Activated CD4-positive, alpha-beta T cell treated with anti-CD3 and anti-CD28 coated beads, Interleukin-2, amount 10 ng/mL, durations not matched to agents 24 days and 14 days (primary cell): ENCODE measurements around the gene KAT2B. TPM values are rescaled to one million over a fixed set of nuclear protein-coding genes. Genes with fewer than 3 reads are reported as not detected.

Source experiments
- DNase-seq: peaks from one replicate; pipeline ENCODE4 v3.0.0; 2022
- H3K27ac Mint-ChIP-seq: one replicate; pipeline ENCODE4 v1.8.0; 2022; ENCODE audit warnings: mild to moderate bottlenecking, mixed read lengths
- H3K27me3 Mint-ChIP-seq: one replicate; pipeline ENCODE4 v1.8.0; 2022; ENCODE audit warnings: mixed read lengths
- H3K36me3 Mint-ChIP-seq: one replicate; pipeline ENCODE4 v1.8.0; 2022; ENCODE audit warnings: low read depth, mild to moderate bottlenecking, mixed read lengths
- H3K4me1 Mint-ChIP-seq: one replicate; pipeline ENCODE4 v1.8.0; 2021; ENCODE audit warnings: mixed read lengths
- H3K4me3 Mint-ChIP-seq: one replicate; pipeline ENCODE4 v1.8.0; 2022; ENCODE audit warnings: mild to moderate bottlenecking, moderate library complexity, mixed read lengths
- H3K9me3 Mint-ChIP-seq: one replicate; pipeline ENCODE4 v1.8.0; 2021; ENCODE audit warnings: mixed read lengths
- intact Hi-C: fragments of 100-400 bp; cut with micrococcal nuclease; formaldehyde crosslinking; loops from one replicate; pipeline ENCODE4 v1.15.1; 2023
- total RNA-seq: library from RNA; stranded (reverse); gene quantifications from 2 replicates; pipeline ENCODE4 v1.2.3, GENCODE V29; 2022

The KAT2B gene
- total RNA-seq, 1 donor from 2014 or later: 27.9 TPM

- H3K4me1 Mint-ChIP-seq: no peaks in the 10 kb centered on the region
- H3K9me3 Mint-ChIP-seq: peaks cover 7% of the 10 kb centered on the region
- no peak for DNase-seq
- no peak overlapping the region for H3K27ac Mint-ChIP-seq
- H3K36me3 Mint-ChIP-seq: peaks cover 50% of the 10 kb centered on the region
- intact Hi-C loops: no loop called here
- no peaks in the 10 kb centered on the region for H3K27me3 Mint-ChIP-seq
- H3K4me3 Mint-ChIP-seq: no peak overlapping the region
Observed at GRCh38 chr3:20141851-20142250, 101.6 kb downstream of the KAT2B start.

- Mint-ChIP-seq H3K4me1 (no peaks in the 10 kb centered on the region), H3K27me3 (no peaks in the 10 kb centered on the region), H3K27ac (no peak overlapping the region), H3K9me3 (peaks cover 7% of the 10 kb centered on the region), H3K4me3 (no peak overlapping the region), H3K36me3 (peaks cover 48% of the 10 kb centered on the region)
- no peak for DNase-seq
- intact Hi-C loops: no loop called here
Observed at GRCh38 chr3:20142517-20142916, 102.3 kb downstream of the KAT2B start.

GRCh38 chr3:20143519-20143918, 103.3 kb downstream of the KAT2B start:
- H3K4me1 Mint-ChIP-seq: no peaks in the 10 kb centered on the region
- H3K27ac Mint-ChIP-seq: no peak overlapping the region
- intact Hi-C loops: no loop called here
- H3K36me3 Mint-ChIP-seq: peaks cover 54% of the 10 kb centered on the region
- no peak overlapping the region for H3K4me3 Mint-ChIP-seq
- DNase-seq: no peak
- no peaks in the 10 kb centered on the region for H3K27me3 Mint-ChIP-seq
- peaks cover 7% of the 10 kb centered on the region for H3K9me3 Mint-ChIP-seq

- H3K4me3 Mint-ChIP-seq: no peak overlapping the region
- H3K36me3 Mint-ChIP-seq: peaks cover 59% of the 10 kb centered on the region
- DNase-seq: no peak
- no peaks in the 10 kb centered on the region for H3K27me3 Mint-ChIP-seq
- no peak overlapping the region for H3K27ac Mint-ChIP-seq
- intact Hi-C loops: no loop called here
- H3K4me1 Mint-ChIP-seq: peaks cover 5% of the 10 kb centered on the region
- H3K9me3 Mint-ChIP-seq: peaks cover 7% of the 10 kb centered on the region
Observed at GRCh38 chr3:20145874-20146273, 105.6 kb downstream of the KAT2B start.

- Mint-ChIP-seq H3K4me3 (no peak overlapping the region), H3K4me1 (peaks cover 5% of the 10 kb centered on the region), H3K36me3 (peaks cover 59% of the 10 kb centered on the region), H3K27ac (no peak overlapping the region), H3K27me3 (no peaks in the 10 kb centered on the region), H3K9me3 (peaks cover 7% of the 10 kb centered on the region)
- no peak for DNase-seq
- intact Hi-C loops: no loop called here
Observed at GRCh38 chr3:20146301-20146700, 106.1 kb downstream of the KAT2B start.

GRCh38 chr3:20147361-20147760, 107.1 kb downstream of the KAT2B start:
- no peak overlapping the region for H3K27ac Mint-ChIP-seq
- H3K27me3 Mint-ChIP-seq: no peaks in the 10 kb centered on the region
- intact Hi-C loops: no loop called here
- H3K9me3 Mint-ChIP-seq: peaks cover 7% of the 10 kb centered on the region
- H3K4me1 Mint-ChIP-seq: peaks cover 7% of the 10 kb centered on the region
- H3K4me3 Mint-ChIP-seq: no peak overlapping the region
- no peak for DNase-seq
- H3K36me3 Mint-ChIP-seq: peaks cover 54% of the 10 kb centered on the region

- intact Hi-C loops: no loop called here
- H3K36me3 Mint-ChIP-seq: peaks cover 48% of the 10 kb centered on the region
- no peak for DNase-seq
Observed at GRCh38 chr3:20148466-20148865, 108.2 kb downstream of the KAT2B start.

GRCh38 chr3:20154078-20154477, 113.8 kb downstream of the KAT2B start:
- no peak overlapping the region for H3K27ac Mint-ChIP-seq
- no peaks in the 10 kb centered on the region for H3K9me3 Mint-ChIP-seq

More at GRCh38 chr3:20148466-20148865, 108.2 kb downstream of the KAT2B start:
- Mint-ChIP-seq H3K9me3 (no peaks in the 10 kb centered on the region), H3K4me3 (no peak overlapping the region), H3K27me3 (no peaks in the 10 kb centered on the region), H3K4me1 (peaks cover 7% of the 10 kb centered on the region), H3K27ac (no peak overlapping the region)

GRCh38 chr3:20154928-20155327, 114.7 kb downstream of the KAT2B start:
- Mint-ChIP-seq H3K27me3 (no peaks in the 10 kb centered on the region), H3K27ac (no peak overlapping the region), H3K36me3 (peaks cover 46% of the 10 kb centered on the region), H3K4me1 (peaks cover 10% of the 10 kb centered on the region), H3K9me3 (no peaks in the 10 kb centered on the region), H3K4me3 (no peak overlapping the region)
- intact Hi-C loops: no loop called here
- DNase-seq: no peak

More at GRCh38 chr3:20154078-20154477, 113.8 kb downstream of the KAT2B start:
- H3K4me3 Mint-ChIP-seq: no peak overlapping the region
- DNase-seq: no peak
- H3K36me3 Mint-ChIP-seq: peaks cover 48% of the 10 kb centered on the region
- intact Hi-C loops: no loop called here
- peaks cover 9% of the 10 kb centered on the region for H3K4me1 Mint-ChIP-seq
- H3K27me3 Mint-ChIP-seq: no peaks in the 10 kb centered on the region

- peak overlapping the region; percentile 3 for H3K4me3 Mint-ChIP-seq
- DNase-seq: no peak
- intact Hi-C loops: no loop called here
- peaks cover 23% of the 10 kb centered on the region for H3K4me1 Mint-ChIP-seq
- peak overlapping the region; percentile 54 for H3K27ac Mint-ChIP-seq
- H3K36me3 Mint-ChIP-seq: peaks cover 46% of the 10 kb centered on the region
- H3K27me3 Mint-ChIP-seq: no peaks in the 10 kb centered on the region
- no peaks in the 10 kb centered on the region for H3K9me3 Mint-ChIP-seq
Observed at GRCh38 chr3:20160230-20160629, 120.0 kb downstream of the KAT2B start.

- Mint-ChIP-seq H3K27ac (no peak overlapping the region), H3K27me3 (no peaks in the 10 kb centered on the region), H3K4me1 (peaks cover 29% of the 10 kb centered on the region), H3K4me3 (no peak overlapping the region), H3K36me3 (peaks cover 50% of the 10 kb centered on the region), H3K9me3 (no peaks in the 10 kb centered on the region)
- intact Hi-C loops: no loop called here
- no peak for DNase-seq
Observed at GRCh38 chr3:20161714-20162113, 121.5 kb downstream of the KAT2B start.

GRCh38 chr3:20173844-20174410, 133.7 kb downstream of the KAT2B start:
- intact Hi-C loops: no loop called here
- H3K4me3 Mint-ChIP-seq: no peak overlapping the region
- DNase-seq: no peak
- H3K9me3 Mint-ChIP-seq: no peaks in the 10 kb centered on the region
- H3K4me1 Mint-ChIP-seq: peaks cover 14% of the 10 kb centered on the region
- peaks cover 51% of the 10 kb centered on the region for H3K36me3 Mint-ChIP-seq
- no peak overlapping the region for H3K27ac Mint-ChIP-seq
- no peaks in the 10 kb centered on the region for H3K27me3 Mint-ChIP-seq

- peaks cover 43% of the 10 kb centered on the region for H3K36me3 Mint-ChIP-seq
- H3K4me1 Mint-ChIP-seq: peaks cover 23% of the 10 kb centered on the region
- DNase-seq: no peak
- no peak overlapping the region for H3K4me3 Mint-ChIP-seq
- no peaks in the 10 kb centered on the region for H3K9me3 Mint-ChIP-seq
- intact Hi-C loops: no loop called here
- no peak overlapping the region for H3K27ac Mint-ChIP-seq
- no peaks in the 10 kb centered on the region for H3K27me3 Mint-ChIP-seq
Observed at GRCh38 chr3:20181276-20181675, 141.0 kb downstream of the KAT2B start.

GRCh38 chr3:20182206-20182605, 142.0 kb downstream of the KAT2B start:
- Mint-ChIP-seq H3K27me3 (no peaks in the 10 kb centered on the region), H3K9me3 (no peaks in the 10 kb centered on the region), H3K27ac (no peak overlapping the region), H3K36me3 (peaks cover 40% of the 10 kb centered on the region), H3K4me3 (no peak overlapping the region), H3K4me1 (peaks cover 23% of the 10 kb centered on the region)
- no peak for DNase-seq
- intact Hi-C loops: no loop called here

GRCh38 chr3:20185331-20185678, 145.1 kb downstream of the KAT2B start:
- Mint-ChIP-seq H3K4me3 (no peak overlapping the region), H3K27ac (no peak overlapping the region), H3K27me3 (no peaks in the 10 kb centered on the region), H3K9me3 (no peaks in the 10 kb centered on the region), H3K4me1 (peaks cover 17% of the 10 kb centered on the region), H3K36me3 (peaks cover 18% of the 10 kb centered on the region)
- peak; percentile 76 for DNase-seq
- intact Hi-C loops: loop anchor here (5.0 kb wide), 1 partner anchor 298 kb away; no protein-coding TSS in a partner anchor
